K562 (cell line): ENCODE results near the gene AP5Z1. TPM values are rescaled to one million over a fixed set of nuclear protein-coding genes. Genes with fewer than 3 reads are reported as not detected.

Source experiments
- BCLAF1 ChIP-seq, 2 experiments: fragments of 450-650 bp in 1 of 2; IDR thresholded peaks; 2 replicates each; pipeline ENCODE4 v1.6.1; 2011 to 2017; ENCODE audit warnings: low read depth in 2 of 2, antibody characterized with exemption in 1 of 2, borderline replicate concordance in 1 of 2, low read length in 1 of 2, mild to moderate bottlenecking in 1 of 2, mixed read lengths in 1 of 2; ENCODE audit not compliant: control insufficient read depth in 1 of 2
- NR0B1 ChIP-seq: fragments of 450-650 bp; IDR thresholded peaks from one replicate; pipeline ENCODE4 v1.6.1; 2018; ENCODE audit warnings: mild to moderate bottlenecking, moderate library complexity; ENCODE audit not compliant: partially characterized antibody
- STAT6 ChIP-seq: sonication (generic); formaldehyde crosslinking; IDR thresholded peaks from 2 replicates; pipeline ENCODE4 v1.8.1; 2023; ENCODE audit warnings: mild to moderate bottlenecking, missing genetic modification reagents
- polyA plus RNA-seq, 8 experiments: library from polyadenylated mRNA; depleted of rRNA in 4 of 8; stranded (reverse) in 5 of 8; unstranded in 3 of 8; fragments of >200 nt; fragmentation: Nextera tagmentation in 2 of 8; fragmentation: Illumina TruSeq in 1 of 8; extraction: Ambion mirVana in 2 of 8; extraction: Trizol in 1 of 8; gene quantifications; 2 replicates each; pipeline versions ENCODE4 v1.2.1 to v1.2.3, GENCODE V29; 2011 to 2014; ENCODE audit warnings: inconsistent platforms in 1 of 8, missing spikeins in 1 of 8
- total RNA-seq, 7 experiments: library from RNA; depleted of rRNA in 6 of 7; stranded (reverse); fragments of >200 nt in 6 of 7; fragmentation: Illumina TruSeq in 2 of 7; extraction: Trizol in 2 of 7; gene quantifications; 2 replicates each; pipeline versions ENCODE4 v1.2.1 to v1.2.3, GENCODE V29; 2011 to 2021; ENCODE audit warnings: low replicate concordance in 1 of 7

Gene AP5Z1
- total and polyA plus RNA-seq, 9 of the 15 experiments (the other 6 are each of a cell fraction or from before 2014, with no cell fraction given): 0.06 to 31.1 (median 6.4) TPM

GRCh38 chr7:4815121-4815520, 39.7 kb downstream of the AP5Z1 start (continued):
- TF ChIP-seq BCLAF1 (IDR thresholded peaks at IDR 0.05; ENCODE audit: borderline replicate concordance in 1 of 2, control insufficient read depth in 1 of 2, low read depth in 2 of 2, low read length in 1 of 2) (no peak), NR0B1 (no peak), STAT6 (CRISPR knock-in tag) (no peak)
